ENCODE results near the gene RSBN1.

RSBN1 gene

DNA sequence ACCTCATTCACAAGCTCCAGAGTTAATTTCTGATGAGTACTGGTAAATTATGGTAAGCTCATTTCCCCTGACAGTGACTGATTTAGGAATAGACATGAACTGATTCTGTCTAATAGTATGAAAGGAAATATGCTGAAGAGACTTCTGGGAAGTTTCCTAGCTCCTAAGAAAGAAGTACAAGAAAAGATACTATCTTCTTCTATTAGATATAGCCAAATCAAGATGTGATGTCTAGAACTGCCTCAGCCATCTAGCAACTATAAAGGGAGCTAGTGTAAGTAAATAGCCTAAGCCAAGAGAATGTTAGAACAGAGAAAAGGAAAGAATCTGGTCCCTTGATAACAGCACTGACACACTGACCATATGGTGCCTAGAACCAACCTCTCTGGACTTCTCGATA is 42.2 kb downstream of the RSBN1 start:
- no peak overlapping the region for H3K4me3 Mint-ChIP-seq
- H3K27me3 Mint-ChIP-seq (ENCODE audit: low read depth, poor library complexity), result no peaks in the 10 kb centered on the region
- no peak overlapping the region for H3K27ac Mint-ChIP-seq
- H3K9me3 Mint-ChIP-seq, result no peaks in the 10 kb centered on the region
- no peak for DNase-seq
- peaks cover 41% of the 10 kb centered on the region for H3K36me3 Mint-ChIP-seq (ENCODE audit: low read depth)
- TF ChIP-seq, protein P1, sequence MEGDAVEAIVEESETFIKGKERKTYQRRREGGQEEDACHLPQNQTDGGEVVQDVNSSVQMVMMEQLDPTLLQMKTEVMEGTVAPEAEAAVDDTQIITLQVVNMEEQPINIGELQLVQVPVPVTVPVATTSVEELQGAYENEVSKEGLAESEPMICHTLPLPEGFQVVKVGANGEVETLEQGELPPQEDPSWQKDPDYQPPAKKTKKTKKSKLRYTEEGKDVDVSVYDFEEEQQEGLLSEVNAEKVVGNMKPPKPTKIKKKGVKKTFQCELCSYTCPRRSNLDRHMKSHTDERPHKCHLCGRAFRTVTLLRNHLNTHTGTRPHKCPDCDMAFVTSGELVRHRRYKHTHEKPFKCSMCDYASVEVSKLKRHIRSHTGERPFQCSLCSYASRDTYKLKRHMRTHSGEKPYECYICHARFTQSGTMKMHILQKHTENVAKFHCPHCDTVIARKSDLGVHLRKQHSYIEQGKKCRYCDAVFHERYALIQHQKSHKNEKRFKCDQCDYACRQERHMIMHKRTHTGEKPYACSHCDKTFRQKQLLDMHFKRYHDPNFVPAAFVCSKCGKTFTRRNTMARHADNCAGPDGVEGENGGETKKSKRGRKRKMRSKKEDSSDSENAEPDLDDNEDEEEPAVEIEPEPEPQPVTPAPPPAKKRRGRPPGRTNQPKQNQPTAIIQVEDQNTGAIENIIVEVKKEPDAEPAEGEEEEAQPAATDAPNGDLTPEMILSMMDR (IDR thresholded peaks at IDR 0.05), result no peak
- H3K4me1 Mint-ChIP-seq, result no peaks in the 10 kb centered on the region

GRCh38 chr1:113769601-113769970 is 42.7 kb downstream of the RSBN1 start:
- Mint-ChIP-seq H3K4me3 (no peak overlapping the region), H3K36me3 (ENCODE audit: low read depth) (peaks cover 41% of the 10 kb centered on the region), H3K27me3 (ENCODE audit: low read depth, poor library complexity) (no peaks in the 10 kb centered on the region), H3K27ac (no peak overlapping the region), H3K9me3 (no peaks in the 10 kb centered on the region), H3K4me1 (no peaks in the 10 kb centered on the region)
- TF ChIP-seq, protein P1 (IDR thresholded peaks at IDR 0.05), result no peak
- no peak for DNase-seq

GRCh38 chr1:113768916-113769600 is 43.2 kb downstream of the RSBN1 start:
- TF ChIP-seq, protein P1 (IDR thresholded peaks at IDR 0.05), result no peak
- Mint-ChIP-seq H3K4me3 (no peak overlapping the region), H3K9me3 (no peaks in the 10 kb centered on the region), H3K36me3 (ENCODE audit: low read depth) (peaks cover 43% of the 10 kb centered on the region), H3K4me1 (no peaks in the 10 kb centered on the region), H3K27ac (peak overlapping the region; percentile 9), H3K27me3 (ENCODE audit: low read depth, poor library complexity) (no peaks in the 10 kb centered on the region)
- no peak for DNase-seq

DNA sequence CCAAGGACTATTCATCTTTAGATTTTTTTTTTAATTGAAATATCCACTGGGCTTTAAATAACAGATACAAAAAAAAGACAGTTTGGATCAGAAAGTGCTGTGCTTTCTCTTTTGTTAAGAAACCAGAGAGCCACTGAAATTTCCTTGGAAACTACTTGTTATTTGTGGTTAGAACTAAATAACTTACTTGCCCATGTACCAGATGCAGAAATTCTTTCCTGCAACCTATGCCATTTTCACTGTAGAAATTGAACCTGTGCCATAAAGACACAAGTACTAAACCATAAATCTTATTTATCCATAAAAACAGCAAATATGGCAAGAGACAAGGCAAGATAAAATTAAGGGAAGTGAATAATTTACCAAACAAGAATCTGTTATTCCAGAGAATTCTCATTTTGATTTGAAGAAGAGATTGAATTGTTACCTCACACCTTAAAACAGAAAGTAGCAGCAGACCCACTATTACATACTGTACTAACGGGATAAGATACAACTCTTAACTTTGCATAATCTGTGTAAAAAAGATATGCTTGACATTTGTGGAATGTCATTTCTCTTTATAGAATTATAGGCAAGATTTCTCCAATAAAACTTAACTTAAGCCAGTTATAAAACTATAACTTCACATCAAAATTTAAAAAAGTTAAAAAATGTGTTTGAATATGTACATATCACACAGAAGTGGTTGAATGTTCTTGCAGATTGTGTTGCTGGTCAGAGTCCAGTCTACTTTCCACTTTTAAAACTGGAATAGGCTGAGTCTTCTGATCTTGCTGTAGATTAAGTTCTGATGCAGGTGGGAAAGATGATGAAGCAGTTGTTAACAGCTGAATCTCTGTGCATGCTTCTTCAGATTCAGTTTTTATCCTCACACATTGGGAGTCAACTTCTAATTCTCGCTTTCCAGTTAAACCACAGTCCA is 46.7 kb downstream of the RSBN1 start:
- peak overlapping the region; percentile 78 for H3K27ac Mint-ChIP-seq
- DNase-seq, result no peak
- TF ChIP-seq, protein P1 (IDR thresholded peaks at IDR 0.05), result no peak
- peaks cover 40% of the 10 kb centered on the region for H3K36me3 Mint-ChIP-seq (ENCODE audit: low read depth)
- H3K9me3 Mint-ChIP-seq, result no peaks in the 10 kb centered on the region
- H3K4me1 Mint-ChIP-seq, result no peaks in the 10 kb centered on the region
- H3K27me3 Mint-ChIP-seq (ENCODE audit: low read depth, poor library complexity), result no peaks in the 10 kb centered on the region
- no peak overlapping the region for H3K4me3 Mint-ChIP-seq

- Mint-ChIP-seq H3K4me1 (peaks cover 8% of the 10 kb centered on the region), H3K27me3 (ENCODE audit: low read depth, poor library complexity) (no peaks in the 10 kb centered on the region), H3K4me3 (no peak overlapping the region), H3K36me3 (ENCODE audit: low read depth) (peaks cover 39% of the 10 kb centered on the region), H3K9me3 (no peaks in the 10 kb centered on the region), H3K27ac (no peak overlapping the region)
- DNase-seq, result no peak
- TF ChIP-seq, protein P1 (IDR thresholded peaks at IDR 0.05), result no peak
Observed at GRCh38 chr1:113763661-113764060, 48.6 kb downstream of the RSBN1 start.

Data from nephron progenitor cell (in vitro differentiated cells).